Hepatocyte (in vitro differentiated cells): Measurements from ENCODE around the gene SP2.

Experiments used
- EZH2 ChIP-seq: fragments of 200-600 bp; sonication (generic); IDR thresholded peaks from 2 replicates; pipeline ENCODE4 v1.6.1; 2016; ENCODE audit warnings: antibody characterized with exemption, mild to moderate bottlenecking, borderline replicate concordance
- EZH2phosphoT487 ChIP-seq: fragments of 200-600 bp; sonication (generic); IDR thresholded peaks from one replicate; pipeline ENCODE4 v1.6.1; 2018; ENCODE audit warnings: antibody characterized with exemption, mild to moderate bottlenecking, low read depth, moderate library complexity; ENCODE audit not compliant: unreplicated experiment, severe bottlenecking
- TF ChIP-seq, protein P1 (sequence below): fragments of 200-600 bp; sonication (generic); IDR thresholded peaks from 2 replicates; pipeline ENCODE4 v1.5.1; 2016; ENCODE audit warnings: antibody characterized with exemption, mild to moderate bottlenecking; ENCODE audit not compliant: poor library complexity

- TF ChIP-seq, protein P1, sequence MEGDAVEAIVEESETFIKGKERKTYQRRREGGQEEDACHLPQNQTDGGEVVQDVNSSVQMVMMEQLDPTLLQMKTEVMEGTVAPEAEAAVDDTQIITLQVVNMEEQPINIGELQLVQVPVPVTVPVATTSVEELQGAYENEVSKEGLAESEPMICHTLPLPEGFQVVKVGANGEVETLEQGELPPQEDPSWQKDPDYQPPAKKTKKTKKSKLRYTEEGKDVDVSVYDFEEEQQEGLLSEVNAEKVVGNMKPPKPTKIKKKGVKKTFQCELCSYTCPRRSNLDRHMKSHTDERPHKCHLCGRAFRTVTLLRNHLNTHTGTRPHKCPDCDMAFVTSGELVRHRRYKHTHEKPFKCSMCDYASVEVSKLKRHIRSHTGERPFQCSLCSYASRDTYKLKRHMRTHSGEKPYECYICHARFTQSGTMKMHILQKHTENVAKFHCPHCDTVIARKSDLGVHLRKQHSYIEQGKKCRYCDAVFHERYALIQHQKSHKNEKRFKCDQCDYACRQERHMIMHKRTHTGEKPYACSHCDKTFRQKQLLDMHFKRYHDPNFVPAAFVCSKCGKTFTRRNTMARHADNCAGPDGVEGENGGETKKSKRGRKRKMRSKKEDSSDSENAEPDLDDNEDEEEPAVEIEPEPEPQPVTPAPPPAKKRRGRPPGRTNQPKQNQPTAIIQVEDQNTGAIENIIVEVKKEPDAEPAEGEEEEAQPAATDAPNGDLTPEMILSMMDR: no peak
- TF ChIP-seq EZH2phosphoT487 (no peak), EZH2 (no peak)
These were observed 18.4 kb downstream of the SP2 start for GRCh38 chr17:47914306-47914948.
